ENCODE results near the gene EFCAB9.

DNA sequence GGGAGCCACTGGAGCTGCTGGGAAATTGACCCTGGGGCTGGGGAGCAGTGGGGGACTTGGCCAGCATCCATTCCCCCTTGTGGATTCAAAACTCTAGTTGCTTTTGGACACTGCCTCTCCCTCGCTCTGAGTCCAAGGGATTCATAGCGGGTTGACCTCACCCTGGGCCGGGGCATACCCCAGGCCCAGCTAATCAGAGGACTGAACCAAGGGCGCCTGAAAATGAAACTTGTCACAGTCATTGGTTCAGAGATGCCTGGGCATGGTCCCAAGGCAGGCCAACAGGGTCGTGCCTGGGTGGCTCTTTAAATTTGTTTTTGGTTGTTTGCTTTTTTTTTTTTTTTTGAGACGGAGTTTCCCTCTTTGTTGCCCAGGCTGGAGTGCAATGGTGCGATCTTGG lies 28.5 kb upstream of the EFCAB9 start:
- TF ChIP-seq EZH2phosphoT487 (IDR thresholded peaks at IDR 0.05; ENCODE audit: insufficient read depth, low read depth) (no peak), EZH2 (IDR thresholded peaks at IDR 0.05; ENCODE audit: insufficient read depth, poor library complexity, severe bottlenecking) (no peak)

All from GM23248 (cell line).